Liver (tissue), 9 donors: Measurements from ENCODE around the gene CMPK1. TPM values are rescaled to one million over a fixed set of nuclear protein-coding genes. Genes with fewer than 3 reads are reported as not detected.

Experiments
- DNase-seq: peaks from one replicate; pipeline ENCODE4 v3.0.0-alpha.2; 2017; ENCODE audit warnings: low spot score
- H3K27ac ChIP-seq, 2 donors: one replicate each; pipeline ENCODE4 v1.7.0; 2013; ENCODE audit warnings: inconsistent platforms in 2 of 2, low read length in 2 of 2, control low read depth in 1 of 2, low read depth in 1 of 2, mild to moderate bottlenecking in 1 of 2
- H3K27me3 ChIP-seq, 4 donors: one replicate each; pipeline versions ENCODE4 v1.6.1 to v1.7.0; 2013; ENCODE audit warnings: low read length in 3 of 4, inconsistent platforms in 1 of 4, mild to moderate bottlenecking in 1 of 4, moderate library complexity in 1 of 4; ENCODE audit not compliant: control insufficient read depth in 4 of 4, insufficient read depth in 4 of 4
- H3K36me3 ChIP-seq, 4 donors: one replicate each; pipeline versions ENCODE4 v1.6.1 to v1.7.0; 2013; ENCODE audit warnings: low read length in 3 of 4, mild to moderate bottlenecking in 3 of 4, low read depth in 1 of 4, moderate library complexity in 1 of 4; ENCODE audit not compliant: control insufficient read depth in 4 of 4, insufficient read depth in 3 of 4
- H3K4me1 ChIP-seq, 4 donors: one replicate each; pipeline versions ENCODE4 v1.6.1 to v1.7.0; 2013; ENCODE audit warnings: low read length in 3 of 4, mild to moderate bottlenecking in 3 of 4, moderate library complexity in 1 of 4; ENCODE audit not compliant: control insufficient read depth in 4 of 4, insufficient read depth in 4 of 4
- H3K4me3 ChIP-seq, 3 donors: one replicate each; pipeline versions ENCODE4 v1.6.1 to v1.7.0; 2013; ENCODE audit warnings: low read length in 3 of 3, control low read depth in 1 of 3, low read depth in 1 of 3, mild to moderate bottlenecking in 1 of 3
- H3K9ac ChIP-seq, 2 donors: one replicate each; pipeline ENCODE4 v1.7.0; 2013; ENCODE audit warnings: low read length in 2 of 2, mild to moderate bottlenecking in 2 of 2, moderate library complexity in 2 of 2, control low read depth in 1 of 2, low read depth in 1 of 2
- H3K9me3 ChIP-seq, 4 donors: one replicate each; pipeline versions ENCODE4 v1.6.1 to v1.7.0; 2013; ENCODE audit warnings: low read length in 3 of 4; ENCODE audit not compliant: control insufficient read depth in 4 of 4
- EGR1 ChIP-seq, 2 donors: IDR thresholded peaks; 2 replicates each; pipeline ENCODE4 v1.6.1; 2016 to 2018; ENCODE audit warnings: antibody characterized with exemption in 2 of 2, low read depth in 2 of 2
- FOXA1 ChIP-seq: IDR thresholded peaks from 2 replicates; pipeline ENCODE4 v1.6.1; 2016; ENCODE audit warnings: antibody characterized with exemption
- FOXA2 ChIP-seq: IDR thresholded peaks from 2 replicates; pipeline ENCODE4 v1.6.1; 2016; ENCODE audit warnings: antibody characterized with exemption
- GABPA ChIP-seq, 2 donors: IDR thresholded peaks in 1 of 2; conservative IDR thresholded peaks in 1 of 2; 2 replicates each; pipeline ENCODE4 v1.6.1; 2016; ENCODE audit warnings: antibody characterized with exemption in 2 of 2, mild to moderate bottlenecking in 1 of 2, moderate library complexity in 1 of 2
- HNF4A ChIP-seq, 2 donors: conservative IDR thresholded peaks; 2 replicates each; pipeline ENCODE4 v1.6.1; 2016; ENCODE audit warnings: antibody characterized with exemption in 2 of 2, mild to moderate bottlenecking in 2 of 2
- HNF4G ChIP-seq: IDR thresholded peaks from 2 replicates; pipeline ENCODE4 v1.6.1; 2016; ENCODE audit warnings: antibody characterized with exemption
- JUND ChIP-seq, 2 donors: IDR thresholded peaks; 2 replicates each; pipeline ENCODE4 v1.6.1; 2016; ENCODE audit warnings: antibody characterized with exemption in 2 of 2
- NR2F2 ChIP-seq: IDR thresholded peaks from 2 replicates; pipeline ENCODE4 v1.6.1; 2016; ENCODE audit warnings: antibody characterized with exemption
- RAD21 ChIP-seq, 2 donors: IDR thresholded peaks; 2 replicates each; pipeline ENCODE4 v1.6.1; 2016; ENCODE audit warnings: antibody characterized with exemption in 2 of 2, mild to moderate bottlenecking in 2 of 2
- RXRA ChIP-seq, 2 donors: IDR thresholded peaks; 2 replicates each; pipeline ENCODE4 v1.6.1; 2017 to 2018; ENCODE audit warnings: antibody characterized with exemption in 2 of 2, mild to moderate bottlenecking in 1 of 2
- SP1 ChIP-seq: IDR thresholded peaks from 2 replicates; pipeline ENCODE4 v1.6.1; 2018; ENCODE audit warnings: antibody characterized with exemption, mild to moderate bottlenecking
- TAF1 ChIP-seq: conservative IDR thresholded peaks from 2 replicates; pipeline ENCODE4 v1.6.1; 2016; ENCODE audit warnings: antibody characterized with exemption, mild to moderate bottlenecking
- YY1 ChIP-seq: IDR thresholded peaks from 2 replicates; pipeline ENCODE4 v1.6.1; 2016; ENCODE audit warnings: antibody characterized with exemption, mild to moderate bottlenecking
- WGBS: extraction: QIAGEN DNeasy Blood & Tissue Kit; methylation state at CpG from one replicate; pipeline ENCODE4 v1.1.7; 2013; 5-methylcytosine and 5-hydroxymethylcytosine counted together
- polyA plus RNA-seq, 2 donors: library from polyadenylated mRNA; stranded (reverse) in 1 of 2; unstranded in 1 of 2; fragments of 200-250 nt in 1 of 2; fragments of >200 nt in 1 of 2; fragmentation: Nextera tagmentation in 1 of 2; extraction: Ambion mirVana in 1 of 2; gene quantifications; one replicate each; pipeline versions ENCODE4 v1.2.1 to v1.2.3, GENCODE V29; 2013 to 2015
- total RNA-seq, 2 donors: library from RNA; depleted of rRNA; stranded (reverse); fragments of >200 nt; gene quantifications; one replicate each; pipeline ENCODE4 v1.2.3, GENCODE V29; 2014
- TF ChIP-seq, protein P1 (sequence below): IDR thresholded peaks from 2 replicates; pipeline ENCODE4 v1.6.1; 2016; ENCODE audit warnings: antibody characterized with exemption, mild to moderate bottlenecking
- TF ChIP-seq, protein P2 (sequence below): IDR thresholded peaks from 2 replicates; pipeline ENCODE4 v1.6.1; 2016; ENCODE audit warnings: antibody characterized with exemption
- TF ChIP-seq, protein P3 (sequence below): IDR thresholded peaks from 2 replicates; pipeline ENCODE4 v1.6.1; 2016; ENCODE audit warnings: antibody characterized with exemption
- TF ChIP-seq, protein P4 (sequence below): fragments of 150-350 bp; IDR thresholded peaks from 2 replicates; pipeline ENCODE4 v1.5.1; 2017; ENCODE audit warnings: improper control_type of control experiment, low read depth, low read length; ENCODE audit not compliant: missing input control
- TF ChIP-seq, protein P5 (sequence below): IDR thresholded peaks from 2 replicates; pipeline ENCODE4 v1.6.1; 2016; ENCODE audit warnings: antibody characterized with exemption
- donor health status: healthy.
- donor health status: healthy.
- donor health status: healthy.
- donor health status: healthy.
- donor health status: healthy.

The CMPK1 gene
- total and polyA plus RNA-seq, 4 donors = 66.8 to 146 (median 87.0) TPM

DNA sequence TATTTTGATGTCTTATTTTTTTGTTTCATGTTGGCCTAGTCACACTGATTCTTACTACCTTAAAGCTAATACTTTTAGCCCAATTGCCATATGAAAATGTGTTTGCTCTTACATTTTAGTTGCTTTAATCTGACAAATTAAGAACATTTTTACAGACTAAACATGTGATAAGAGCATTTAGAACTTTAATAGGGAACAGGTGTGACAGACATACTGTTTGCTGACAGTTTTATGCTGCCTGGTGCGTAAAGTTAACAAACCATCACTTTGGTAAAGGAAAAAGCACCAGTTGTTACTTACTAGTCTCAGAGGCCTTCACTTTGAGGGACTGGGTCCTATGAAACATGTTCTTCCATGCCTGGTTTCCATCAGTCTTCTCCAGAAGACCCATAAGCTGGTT lies 14.7 kb downstream of the CMPK1 start:
- H3K4me1 ChIP-seq = peaks cover 0 to 10% (median 4%) of the 10 kb centered on the region in 4 donors
- peaks cover 0 to 6% (median 2%) of the 10 kb centered on the region in 4 donors for H3K36me3 ChIP-seq
- H3K4me3 ChIP-seq = no peak overlapping the region
- H3K27ac ChIP-seq = no peak overlapping the region
- no peaks in the 10 kb centered on the region for H3K27me3 ChIP-seq
- no peak for DNase-seq
- no peak overlapping the region for H3K9ac ChIP-seq
- H3K9me3 ChIP-seq = no peaks in the 10 kb centered on the region
- WGBS = 92% methylated on average over 1 of the region's 1 CpG
- TF ChIP-seq SP1 (no peak), JUND (IDR thresholded peaks at IDR 0.05) (no peak), RXRA (IDR thresholded peaks at IDR 0.05) (no peak), HNF4G (no peak), NR2F2 (no peak), EGR1 (IDR thresholded peaks at IDR 0.05; ENCODE audit: low read depth in 2 of 2) (no peak), GABPA (IDR thresholded peaks at IDR 0.05 in 1 of 2, conservative IDR thresholded peaks at IDR 0.05 in 1 of 2) (no peak), FOXA1 (no peak), HNF4A (conservative IDR thresholded peaks at IDR 0.05) (no peak), TAF1 (no peak), RAD21 (IDR thresholded peaks at IDR 0.05) (no peak), YY1 (no peak), FOXA2 (no peak)
- TF ChIP-seq, protein P1, sequence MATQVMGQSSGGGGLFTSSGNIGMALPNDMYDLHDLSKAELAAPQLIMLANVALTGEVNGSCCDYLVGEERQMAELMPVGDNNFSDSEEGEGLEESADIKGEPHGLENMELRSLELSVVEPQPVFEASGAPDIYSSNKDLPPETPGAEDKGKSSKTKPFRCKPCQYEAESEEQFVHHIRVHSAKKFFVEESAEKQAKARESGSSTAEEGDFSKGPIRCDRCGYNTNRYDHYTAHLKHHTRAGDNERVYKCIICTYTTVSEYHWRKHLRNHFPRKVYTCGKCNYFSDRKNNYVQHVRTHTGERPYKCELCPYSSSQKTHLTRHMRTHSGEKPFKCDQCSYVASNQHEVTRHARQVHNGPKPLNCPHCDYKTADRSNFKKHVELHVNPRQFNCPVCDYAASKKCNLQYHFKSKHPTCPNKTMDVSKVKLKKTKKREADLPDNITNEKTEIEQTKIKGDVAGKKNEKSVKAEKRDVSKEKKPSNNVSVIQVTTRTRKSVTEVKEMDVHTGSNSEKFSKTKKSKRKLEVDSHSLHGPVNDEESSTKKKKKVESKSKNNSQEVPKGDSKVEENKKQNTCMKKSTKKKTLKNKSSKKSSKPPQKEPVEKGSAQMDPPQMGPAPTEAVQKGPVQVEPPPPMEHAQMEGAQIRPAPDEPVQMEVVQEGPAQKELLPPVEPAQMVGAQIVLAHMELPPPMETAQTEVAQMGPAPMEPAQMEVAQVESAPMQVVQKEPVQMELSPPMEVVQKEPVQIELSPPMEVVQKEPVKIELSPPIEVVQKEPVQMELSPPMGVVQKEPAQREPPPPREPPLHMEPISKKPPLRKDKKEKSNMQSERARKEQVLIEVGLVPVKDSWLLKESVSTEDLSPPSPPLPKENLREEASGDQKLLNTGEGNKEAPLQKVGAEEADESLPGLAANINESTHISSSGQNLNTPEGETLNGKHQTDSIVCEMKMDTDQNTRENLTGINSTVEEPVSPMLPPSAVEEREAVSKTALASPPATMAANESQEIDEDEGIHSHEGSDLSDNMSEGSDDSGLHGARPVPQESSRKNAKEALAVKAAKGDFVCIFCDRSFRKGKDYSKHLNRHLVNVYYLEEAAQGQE = no peak
- TF ChIP-seq, protein P2, sequence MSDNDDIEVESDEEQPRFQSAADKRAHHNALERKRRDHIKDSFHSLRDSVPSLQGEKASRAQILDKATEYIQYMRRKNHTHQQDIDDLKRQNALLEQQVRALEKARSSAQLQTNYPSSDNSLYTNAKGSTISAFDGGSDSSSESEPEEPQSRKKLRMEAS = no peak
- TF ChIP-seq, protein P3, sequence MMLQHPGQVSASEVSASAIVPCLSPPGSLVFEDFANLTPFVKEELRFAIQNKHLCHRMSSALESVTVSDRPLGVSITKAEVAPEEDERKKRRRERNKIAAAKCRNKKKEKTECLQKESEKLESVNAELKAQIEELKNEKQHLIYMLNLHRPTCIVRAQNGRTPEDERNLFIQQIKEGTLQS = no peak

DNA sequence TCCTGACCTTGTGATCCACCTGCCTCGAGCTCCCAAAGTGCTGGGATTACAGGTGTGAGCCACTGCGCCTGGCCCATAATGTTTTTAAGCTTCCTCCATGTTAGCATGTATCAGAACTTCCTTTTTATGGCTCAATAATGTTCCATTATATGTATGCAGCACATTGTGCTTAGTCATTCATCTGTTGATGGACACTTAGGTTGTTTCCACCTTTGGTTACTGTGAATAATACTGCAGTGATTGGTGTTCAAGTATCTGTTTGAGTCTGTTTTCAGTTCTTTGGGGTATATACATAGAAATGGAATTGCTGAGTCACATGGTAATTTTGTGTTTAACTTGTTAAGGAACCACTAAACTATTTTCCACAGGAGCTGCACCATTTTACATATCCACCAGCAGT lies 17.7 kb downstream of the CMPK1 start:
- H3K36me3 ChIP-seq = peaks cover 0 to 4% (median under 1%) of the 10 kb centered on the region in 4 donors
- H3K27me3 ChIP-seq = no peaks in the 10 kb centered on the region
- no peak overlapping the region for H3K9ac ChIP-seq
- TF ChIP-seq, protein P2 = no peak
- no peak for TF ChIP-seq TAF1
- no peak for TF ChIP-seq GABPA (IDR thresholded peaks at IDR 0.05 in 1 of 2, conservative IDR thresholded peaks at IDR 0.05 in 1 of 2)
- TF ChIP-seq, protein P4, sequence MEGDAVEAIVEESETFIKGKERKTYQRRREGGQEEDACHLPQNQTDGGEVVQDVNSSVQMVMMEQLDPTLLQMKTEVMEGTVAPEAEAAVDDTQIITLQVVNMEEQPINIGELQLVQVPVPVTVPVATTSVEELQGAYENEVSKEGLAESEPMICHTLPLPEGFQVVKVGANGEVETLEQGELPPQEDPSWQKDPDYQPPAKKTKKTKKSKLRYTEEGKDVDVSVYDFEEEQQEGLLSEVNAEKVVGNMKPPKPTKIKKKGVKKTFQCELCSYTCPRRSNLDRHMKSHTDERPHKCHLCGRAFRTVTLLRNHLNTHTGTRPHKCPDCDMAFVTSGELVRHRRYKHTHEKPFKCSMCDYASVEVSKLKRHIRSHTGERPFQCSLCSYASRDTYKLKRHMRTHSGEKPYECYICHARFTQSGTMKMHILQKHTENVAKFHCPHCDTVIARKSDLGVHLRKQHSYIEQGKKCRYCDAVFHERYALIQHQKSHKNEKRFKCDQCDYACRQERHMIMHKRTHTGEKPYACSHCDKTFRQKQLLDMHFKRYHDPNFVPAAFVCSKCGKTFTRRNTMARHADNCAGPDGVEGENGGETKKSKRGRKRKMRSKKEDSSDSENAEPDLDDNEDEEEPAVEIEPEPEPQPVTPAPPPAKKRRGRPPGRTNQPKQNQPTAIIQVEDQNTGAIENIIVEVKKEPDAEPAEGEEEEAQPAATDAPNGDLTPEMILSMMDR = no peak
- TF ChIP-seq HNF4A (conservative IDR thresholded peaks at IDR 0.05) = no peak
- no peak for TF ChIP-seq SP1
- no peak for TF ChIP-seq RXRA (IDR thresholded peaks at IDR 0.05)
- no peak for TF ChIP-seq NR2F2
- TF ChIP-seq, protein P5, sequence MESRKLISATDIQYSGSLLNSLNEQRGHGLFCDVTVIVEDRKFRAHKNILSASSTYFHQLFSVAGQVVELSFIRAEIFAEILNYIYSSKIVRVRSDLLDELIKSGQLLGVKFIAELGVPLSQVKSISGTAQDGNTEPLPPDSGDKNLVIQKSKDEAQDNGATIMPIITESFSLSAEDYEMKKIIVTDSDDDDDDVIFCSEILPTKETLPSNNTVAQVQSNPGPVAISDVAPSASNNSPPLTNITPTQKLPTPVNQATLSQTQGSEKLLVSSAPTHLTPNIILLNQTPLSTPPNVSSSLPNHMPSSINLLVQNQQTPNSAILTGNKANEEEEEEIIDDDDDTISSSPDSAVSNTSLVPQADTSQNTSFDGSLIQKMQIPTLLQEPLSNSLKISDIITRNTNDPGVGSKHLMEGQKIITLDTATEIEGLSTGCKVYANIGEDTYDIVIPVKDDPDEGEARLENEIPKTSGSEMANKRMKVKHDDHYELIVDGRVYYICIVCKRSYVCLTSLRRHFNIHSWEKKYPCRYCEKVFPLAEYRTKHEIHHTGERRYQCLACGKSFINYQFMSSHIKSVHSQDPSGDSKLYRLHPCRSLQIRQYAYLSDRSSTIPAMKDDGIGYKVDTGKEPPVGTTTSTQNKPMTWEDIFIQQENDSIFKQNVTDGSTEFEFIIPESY = no peak
- TF ChIP-seq HNF4G = no peak
- TF ChIP-seq RAD21 (IDR thresholded peaks at IDR 0.05) = no peak
- TF ChIP-seq FOXA1 = no peak
- TF ChIP-seq EGR1 (IDR thresholded peaks at IDR 0.05; ENCODE audit: low read depth in 2 of 2) = no peak
- no peak for TF ChIP-seq YY1
- no peak for TF ChIP-seq FOXA2
- TF ChIP-seq JUND (IDR thresholded peaks at IDR 0.05) = no peak
- H3K9me3 ChIP-seq = no peaks in the 10 kb centered on the region
- DNase-seq = no peak
- 97% methylated on average over 2 of the region's 2 CpGs for WGBS
- H3K4me1 ChIP-seq = peaks cover 0 to 8% (median 4%) of the 10 kb centered on the region in 4 donors
- H3K4me3 ChIP-seq = no peak overlapping the region
- no peak overlapping the region for H3K27ac ChIP-seq
